HL-60 (cell line): ENCODE measurements around the gene AOPEP.

Source experiments
- DNase-seq, 2 experiments: peaks; one replicate each; pipeline ENCODE4 v3.0.0-alpha.2; 2010 to 2020; ENCODE audit warnings: low read depth in 1 of 2, low spot score in 1 of 2
- H3K27ac ChIP-seq: fragments of 250-450 bp; sonication (Bioruptor Pico); replicated peaks from 2 replicates; pipeline ENCODE4 v1.5.1; 2020; ENCODE audit warnings: mild to moderate bottlenecking, moderate library complexity
- H3K27me3 ChIP-seq: fragments of 250-450 bp; sonication (Bioruptor Pico); 2 replicates; pipeline ENCODE4 v1.5.1; 2021; ENCODE audit warnings: mild to moderate bottlenecking, moderate library complexity; ENCODE audit not compliant: insufficient read depth, poor library complexity, severe bottlenecking
- H3K4me3 ChIP-seq: replicated peaks from 2 replicates; pipeline ENCODE4 v1.5.1; 2011; ENCODE audit warnings: mild to moderate bottlenecking, control low read depth, low read length; ENCODE audit not compliant: insufficient read depth
- CTCF ChIP-seq: IDR thresholded peaks from one replicate; pipeline ENCODE4 v1.5.1; 2011; ENCODE audit warnings: low read length, control low read depth, inconsistent platforms; ENCODE audit not compliant: insufficient read depth
- GABPA ChIP-seq: IDR thresholded peaks from 2 replicates; pipeline ENCODE4 v1.6.1; 2012; ENCODE audit warnings: low read depth
- POLR2AphosphoS5 ChIP-seq: IDR thresholded peaks from 2 replicates; pipeline ENCODE4 v1.6.1; 2012; ENCODE audit warnings: low read depth
- REST ChIP-seq: IDR thresholded peaks from 2 replicates; pipeline ENCODE4 v1.6.1; 2012; ENCODE audit warnings: low read depth; ENCODE audit not compliant: insufficient replicate concordance
- SPI1 ChIP-seq: IDR thresholded peaks from 2 replicates; pipeline ENCODE4 v1.6.1; 2012; ENCODE audit warnings: low read depth, mild to moderate bottlenecking, borderline replicate concordance

AOPEP gene

DNA sequence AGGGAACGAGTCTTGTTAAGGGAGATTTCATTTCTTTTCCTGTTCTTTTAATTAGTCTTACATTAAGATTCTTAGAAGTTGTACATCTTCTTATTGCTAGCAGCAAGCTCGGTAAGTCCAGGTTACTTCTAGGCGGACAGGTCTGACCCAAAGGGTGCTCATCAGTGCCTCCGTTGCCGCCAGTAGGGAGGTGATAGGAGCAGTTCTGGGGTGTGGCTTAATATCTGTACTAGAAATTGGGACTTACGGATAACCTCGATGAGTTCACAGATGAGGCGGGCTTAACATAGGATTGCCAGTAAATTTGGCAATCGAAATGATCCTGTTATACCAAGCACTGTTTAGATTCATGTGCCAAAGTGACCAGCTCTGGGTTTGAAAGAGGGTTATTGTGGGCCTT lies 312.2 kb downstream of the AOPEP start:
- Histone ChIP-seq H3K4me3 (no peak overlapping the region), H3K27me3 (no peaks in the 10 kb centered on the region), H3K27ac (no peak overlapping the region)
- TF ChIP-seq GABPA = no peak
- TF ChIP-seq SPI1 = no peak
- TF ChIP-seq CTCF = no peak
- no peak for TF ChIP-seq POLR2AphosphoS5
- TF ChIP-seq REST = no peak
- DNase-seq = no peak

GRCh38 chr9:95040106-95040505 lies 313.6 kb downstream of the AOPEP start:
- DNase-seq = no peak
- no peak overlapping the region for H3K27ac ChIP-seq
- TF ChIP-seq CTCF = no peak
- no peak for TF ChIP-seq REST
- no peak for TF ChIP-seq POLR2AphosphoS5
- no peak for TF ChIP-seq GABPA
- TF ChIP-seq SPI1 = no peak
- H3K4me3 ChIP-seq = no peak overlapping the region
- H3K27me3 ChIP-seq = no peaks in the 10 kb centered on the region

GRCh38 chr9:95043826-95044225 lies 317.3 kb downstream of the AOPEP start:
- Histone ChIP-seq H3K27me3 (no peaks in the 10 kb centered on the region), H3K27ac (no peak overlapping the region), H3K4me3 (no peak overlapping the region)
- no peak for DNase-seq
- TF ChIP-seq SPI1 (no peak), GABPA (no peak), CTCF (no peak), REST (no peak), POLR2AphosphoS5 (no peak)
